ENCODE measurements around the gene ARHGEF4. TPM values are rescaled to one million over a fixed set of nuclear protein-coding genes. Genes with fewer than 3 reads are reported as not detected.

The ARHGEF4 gene
- total RNA-seq, 1 experiment from 2014 or later, result 0.80 TPM

GRCh38 chr2:130829015-130829414 lies 7.7 kb upstream of the ARHGEF4 start:
- Histone ChIP-seq H3K9me3 (ENCODE audit: control insufficient read depth, insufficient read depth, low read depth, low read length) (no peaks in the 10 kb centered on the region), H3K27me3 (ENCODE audit: control insufficient read depth, insufficient read depth, low read length) (no peaks in the 10 kb centered on the region), H3K4me1 (ENCODE audit: control insufficient read depth, insufficient read depth, low read length) (no peaks in the 10 kb centered on the region), H3K36me3 (ENCODE audit: control insufficient read depth, insufficient read depth, low read length) (no peaks in the 10 kb centered on the region), H3K27ac (ENCODE audit: low read length) (no peak overlapping the region), H3K4me3 (ENCODE audit: low read depth in 2 of 2, low read length in 2 of 2) (no peak overlapping the region)
- no peak for TF ChIP-seq REST (IDR thresholded peaks at IDR 0.05; ENCODE audit: insufficient read depth in 1 of 2, low read depth in 2 of 2, low read length in 1 of 2)
- TF ChIP-seq, protein P1, sequence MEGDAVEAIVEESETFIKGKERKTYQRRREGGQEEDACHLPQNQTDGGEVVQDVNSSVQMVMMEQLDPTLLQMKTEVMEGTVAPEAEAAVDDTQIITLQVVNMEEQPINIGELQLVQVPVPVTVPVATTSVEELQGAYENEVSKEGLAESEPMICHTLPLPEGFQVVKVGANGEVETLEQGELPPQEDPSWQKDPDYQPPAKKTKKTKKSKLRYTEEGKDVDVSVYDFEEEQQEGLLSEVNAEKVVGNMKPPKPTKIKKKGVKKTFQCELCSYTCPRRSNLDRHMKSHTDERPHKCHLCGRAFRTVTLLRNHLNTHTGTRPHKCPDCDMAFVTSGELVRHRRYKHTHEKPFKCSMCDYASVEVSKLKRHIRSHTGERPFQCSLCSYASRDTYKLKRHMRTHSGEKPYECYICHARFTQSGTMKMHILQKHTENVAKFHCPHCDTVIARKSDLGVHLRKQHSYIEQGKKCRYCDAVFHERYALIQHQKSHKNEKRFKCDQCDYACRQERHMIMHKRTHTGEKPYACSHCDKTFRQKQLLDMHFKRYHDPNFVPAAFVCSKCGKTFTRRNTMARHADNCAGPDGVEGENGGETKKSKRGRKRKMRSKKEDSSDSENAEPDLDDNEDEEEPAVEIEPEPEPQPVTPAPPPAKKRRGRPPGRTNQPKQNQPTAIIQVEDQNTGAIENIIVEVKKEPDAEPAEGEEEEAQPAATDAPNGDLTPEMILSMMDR (IDR thresholded peaks at IDR 0.05), result no peak
- TF ChIP-seq TCF7L2 (IDR thresholded peaks at IDR 0.05; ENCODE audit: low read depth, low read length), result no peak
- no peak for TF ChIP-seq SIN3A (IDR thresholded peaks at IDR 0.05; ENCODE audit: borderline replicate concordance, insufficient read depth, low read depth, low read length)
- no peak for TF ChIP-seq POLR2AphosphoS5 (IDR thresholded peaks at IDR 0.05; ENCODE audit: low read depth, low read length)
- intact Hi-C loops (cut with micrococcal nuclease; ENCODE audit: unreplicated experiment), result no loop called here
- DNase-seq (ENCODE audit: low read depth, low spot score) (no peak), ATAC-seq (no peak)
- CTCF ChIA-PET, result no interaction called here
- POLR2A ChIA-PET, result no interaction called here
- in situ Hi-C loops (cut with HindIII; ENCODE audit: low pct_unique_long_range_greater_than_20kb, low sequenced_read_pairs), result no loop called here
- no TSS peak for BruUV-seq (replicated peaks)

GRCh38 chr2:130830538-130830937 lies 6.2 kb upstream of the ARHGEF4 start:
- Histone ChIP-seq H3K4me1 (ENCODE audit: control insufficient read depth, insufficient read depth, low read length) (no peaks in the 10 kb centered on the region), H3K36me3 (ENCODE audit: control insufficient read depth, insufficient read depth, low read length) (no peaks in the 10 kb centered on the region), H3K4me3 (ENCODE audit: low read depth in 2 of 2, low read length in 2 of 2) (no peak overlapping the region), H3K9me3 (ENCODE audit: control insufficient read depth, insufficient read depth, low read depth, low read length) (no peaks in the 10 kb centered on the region), H3K27me3 (ENCODE audit: control insufficient read depth, insufficient read depth, low read length) (no peaks in the 10 kb centered on the region), H3K27ac (ENCODE audit: low read length) (no peak overlapping the region)
- ChIA-PET POLR2A (no interaction called here), CTCF (no interaction called here)
- in situ Hi-C loops (cut with HindIII; ENCODE audit: low pct_unique_long_range_greater_than_20kb, low sequenced_read_pairs) (no loop called here), intact Hi-C loops (cut with micrococcal nuclease; ENCODE audit: unreplicated experiment) (no loop called here)
- TF ChIP-seq SIN3A (IDR thresholded peaks at IDR 0.05; ENCODE audit: borderline replicate concordance, insufficient read depth, low read depth, low read length) (no peak), POLR2AphosphoS5 (IDR thresholded peaks at IDR 0.05; ENCODE audit: low read depth, low read length) (no peak), REST (IDR thresholded peaks at IDR 0.05; ENCODE audit: insufficient read depth in 1 of 2, low read depth in 2 of 2, low read length in 1 of 2) (no peak), TCF7L2 (IDR thresholded peaks at IDR 0.05; ENCODE audit: low read depth, low read length) (no peak)
- TF ChIP-seq, protein P1 (IDR thresholded peaks at IDR 0.05), result no peak
- DNase-seq (ENCODE audit: low read depth, low spot score), result no peak
- no TSS peak for BruUV-seq (replicated peaks)
- ATAC-seq, result no peak
